NCI-H2107 treated with DMSO at 0.1 percent for 48 hours (cell line): ENCODE results near the gene MICALL1.

Source experiments
- DNase-seq: peaks from one replicate; lab custom pipeline; 2025; ENCODE audit not compliant: unreplicated experiment; lab: John Stamatoyannopoulos, UW

The MICALL1 gene

GRCh38 chr22:37982151-37982785, 76.2 kb downstream of the MICALL1 start:
- DNase-seq = no peak

- no peak for DNase-seq
Measured at GRCh38 chr22:37982938-37983859, 77.1 kb downstream of the MICALL1 start.

GRCh38 chr22:37983860-37984791, 78.0 kb downstream of the MICALL1 start, which contains the start of gene SOX10:
Gene SOX10, minus strand, starts transcription at chr22:37984555. Its CDS starts 771 bp downstream, at chr22:37983784.
- no peak for DNase-seq

GRCh38 chr22:37985050-37985585, 79.0 kb downstream of the MICALL1 start:
- no peak for DNase-seq

DNA sequence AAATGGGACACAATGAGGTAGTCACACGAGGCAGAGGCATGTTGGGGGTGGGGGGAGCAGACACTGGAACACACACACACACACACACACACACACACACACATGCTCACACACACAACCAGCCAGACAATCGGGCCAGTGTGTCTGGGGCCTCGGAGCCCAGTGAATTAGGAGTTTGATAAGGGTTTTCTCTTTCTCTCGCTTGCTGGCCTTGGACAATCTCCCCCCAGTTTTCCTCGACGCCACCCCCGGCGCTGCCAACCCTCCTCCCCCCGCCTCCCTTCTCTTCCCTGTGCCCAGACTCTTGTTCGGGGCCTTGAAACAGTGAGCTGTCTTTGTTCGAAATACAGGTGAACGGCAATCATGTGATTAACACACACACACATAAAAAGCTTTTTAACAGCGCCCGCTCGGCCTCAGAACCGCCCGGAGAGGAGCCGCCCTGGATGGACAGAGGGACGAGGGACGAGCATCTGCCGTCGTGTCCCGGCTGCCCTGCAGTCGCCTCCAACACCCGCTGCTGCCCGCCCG, 79.7 kb downstream of the MICALL1 start:
- DNase-seq = no peak

DNA sequence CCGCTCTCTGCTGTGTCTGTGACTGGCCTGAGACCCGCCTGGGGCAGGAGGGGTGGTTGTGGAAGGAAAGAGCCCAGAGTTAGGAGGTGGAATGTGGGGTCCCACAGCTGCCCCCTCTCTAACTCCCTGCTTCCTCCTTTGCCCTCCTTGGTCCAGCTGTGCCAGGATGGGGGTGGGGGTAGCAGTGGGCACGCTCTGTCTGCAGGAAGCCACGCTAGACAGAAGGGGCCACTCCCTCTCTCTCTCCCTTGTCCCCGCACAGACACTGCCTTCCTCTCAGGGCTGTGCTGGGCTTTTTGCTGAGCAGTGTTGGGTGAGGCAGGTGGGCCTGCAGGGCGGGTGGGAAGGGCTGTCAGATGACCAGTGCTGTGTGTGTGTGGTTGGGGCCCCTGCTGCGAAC, 80.3 kb downstream of the MICALL1 start:
- no peak for DNase-seq

- DNase-seq = no peak
Measured at GRCh38 chr22:37989146-37990045, 83.3 kb downstream of the MICALL1 start.

DNA sequence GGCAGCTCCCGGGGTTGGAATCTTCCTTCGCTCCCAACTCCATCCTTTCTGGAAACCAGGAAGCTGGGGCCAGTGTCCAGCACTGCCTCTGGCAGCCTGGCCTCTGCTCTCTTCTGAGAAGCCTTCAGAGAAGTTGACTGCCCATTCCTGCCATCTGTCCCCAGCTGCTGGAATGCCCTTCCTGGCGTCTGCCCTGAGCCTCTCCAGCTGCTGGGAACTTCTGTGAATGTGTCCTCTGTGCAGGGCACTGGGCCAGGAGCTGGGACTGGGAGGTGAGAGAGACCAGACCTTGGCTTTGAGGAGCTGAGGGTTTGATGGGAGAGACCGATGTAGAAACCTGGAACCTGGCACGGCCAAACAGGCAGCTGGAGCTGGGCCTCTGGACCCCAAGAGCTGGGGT, 84.2 kb downstream of the MICALL1 start:
- no peak for DNase-seq

DNA sequence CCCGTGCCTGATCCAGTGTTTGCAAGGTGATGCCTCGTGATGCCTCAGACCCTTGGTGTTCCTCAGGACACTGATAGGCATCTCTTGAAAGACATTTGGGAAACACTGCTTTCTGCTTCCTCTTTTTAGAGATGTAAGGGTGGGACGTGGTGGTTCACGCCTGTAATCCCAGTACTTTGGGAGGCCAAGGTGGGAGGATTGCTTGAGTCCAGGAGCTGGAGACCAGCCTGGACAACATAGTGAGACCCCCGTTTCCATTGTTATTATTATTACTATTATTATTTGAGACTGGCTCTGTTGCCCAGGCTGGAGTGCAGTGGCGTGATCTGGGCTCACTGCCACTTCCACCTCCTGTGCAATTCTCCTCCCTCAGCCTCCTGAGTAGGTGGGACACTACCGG, 84.8 kb downstream of the MICALL1 start:
- no peak for DNase-seq

- DNase-seq = no peak
Measured at GRCh38 chr22:37991731-37992442, 85.8 kb downstream of the MICALL1 start.
